ENCODE measurements around the gene MTMR4. TPM values are rescaled to one million over a fixed set of nuclear protein-coding genes. Genes with fewer than 3 reads are reported as not detected.
A peak's percentile ranks its signal among the peaks of the same experiment; 100 is the strongest.
"Not testable (repeated sequence)": the region's sequence is repeated elsewhere in the genome, so short reads cannot be mapped to it uniquely, and the experiment has no call there.

MTMR4 gene
- total RNA-seq, 2 donors from 2014 or later, result 13.9 TPM

GRCh38 chr17:58507123-58507634 lies 7.3 kb downstream of the MTMR4 start:
- Histone ChIP-seq H3K27ac (no peak overlapping the region), H3K4me1 (peaks cover 0 to 4% of the 10 kb centered on the region in 2 donors), H3K36me3 (peaks cover 86% of the 10 kb centered on the region), H3K4me3 (no peak overlapping the region), H3K27me3 (no peaks in the 10 kb centered on the region), H3K9me3 (no peaks in the 10 kb centered on the region)
- DNase-seq (ENCODE audit: low spot score), result no peak
- no peak for TF ChIP-seq CTCF (IDR thresholded peaks at IDR 0.05)

DNA sequence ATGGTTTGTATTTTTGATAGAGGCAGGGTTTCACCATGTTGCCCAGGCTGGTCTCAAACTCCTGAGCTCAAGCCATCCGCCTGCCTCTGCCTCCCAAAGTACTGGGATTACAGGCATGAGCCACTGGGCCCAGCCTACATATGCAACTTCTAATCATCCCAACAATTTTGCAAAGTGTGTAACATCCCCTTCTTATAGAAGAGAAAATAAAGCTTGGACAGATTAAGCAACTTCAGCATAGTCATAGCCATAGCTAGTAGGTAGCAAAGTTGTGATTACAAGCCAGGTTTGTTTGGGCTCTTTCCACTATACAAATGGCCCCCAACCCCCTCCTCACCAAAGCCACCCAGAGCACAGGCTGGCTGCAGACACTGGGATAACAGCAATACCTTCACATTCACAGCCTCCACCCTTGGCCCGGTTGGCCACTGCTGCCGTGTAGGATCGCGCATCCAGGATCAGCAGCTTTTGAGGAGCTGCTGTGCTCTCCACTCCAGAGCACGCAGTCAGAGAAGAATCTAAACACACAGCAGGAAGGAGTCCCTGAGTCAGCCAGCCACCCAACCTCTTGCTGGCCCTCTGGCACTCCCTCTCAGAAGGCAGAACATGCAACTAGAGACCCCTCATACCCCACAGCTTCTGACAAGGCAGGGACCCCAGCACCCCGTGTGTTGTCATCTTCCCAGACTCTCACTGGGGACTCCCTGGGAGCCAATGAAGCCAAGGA lies 7.9 kb downstream of the MTMR4 start:
- Histone ChIP-seq H3K4me1 (peaks cover 0 to 4% of the 10 kb centered on the region in 2 donors), H3K27ac (no peak overlapping the region), H3K4me3 (no peak overlapping the region), H3K9me3 (no peaks in the 10 kb centered on the region), H3K36me3 (peaks cover 91% of the 10 kb centered on the region), H3K27me3 (no peaks in the 10 kb centered on the region)
- TF ChIP-seq CTCF (IDR thresholded peaks at IDR 0.05), result no peak
- no peak for DNase-seq (ENCODE audit: low spot score)

DNA sequence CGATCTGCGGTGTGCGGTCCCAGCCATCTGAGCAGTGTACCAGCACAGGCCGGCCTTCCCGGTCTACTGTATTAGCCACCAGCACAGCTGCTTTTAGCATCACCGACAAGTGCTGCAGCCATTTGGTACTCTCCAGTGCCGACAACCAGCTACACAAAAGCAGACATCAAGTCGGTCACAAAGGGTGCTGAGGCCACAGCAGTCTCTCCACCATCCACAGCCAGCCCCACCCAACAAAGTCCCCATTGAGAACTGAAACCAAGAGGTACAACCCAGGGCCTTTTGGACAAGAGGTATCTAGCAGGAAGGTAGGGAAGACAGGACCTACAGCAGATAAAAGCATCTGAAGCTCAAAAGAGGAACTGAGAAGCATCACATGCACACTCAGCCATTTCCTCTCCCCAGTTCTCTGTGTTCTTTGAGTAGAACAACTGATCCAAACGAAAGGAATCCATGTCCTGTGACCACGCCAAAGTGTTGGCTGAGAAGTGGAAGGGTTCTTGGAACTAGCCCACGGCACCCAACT lies 9.5 kb downstream of the MTMR4 start:
- H3K27ac ChIP-seq, result no peak overlapping the region
- no peak overlapping the region for H3K4me3 ChIP-seq
- H3K27me3 ChIP-seq, result no peaks in the 10 kb centered on the region
- H3K4me1 ChIP-seq, result peaks cover 0 to 4% of the 10 kb centered on the region in 2 donors
- peaks cover 85% of the 10 kb centered on the region for H3K36me3 ChIP-seq
- H3K9me3 ChIP-seq, result no peaks in the 10 kb centered on the region
- DNase-seq (ENCODE audit: low spot score), result peak; percentile 32
- no peak for TF ChIP-seq CTCF (IDR thresholded peaks at IDR 0.05)

- Histone ChIP-seq H3K27me3 (no peaks in the 10 kb centered on the region), H3K9me3 (no peaks in the 10 kb centered on the region), H3K36me3 (peaks cover 75% of the 10 kb centered on the region), H3K27ac (no peak overlapping the region), H3K4me1 (peaks cover 0 to 4% of the 10 kb centered on the region in 2 donors), H3K4me3 (no peak overlapping the region)
- DNase-seq (ENCODE audit: low spot score), result no peak
- TF ChIP-seq CTCF (IDR thresholded peaks at IDR 0.05), result no peak
Measured at GRCh38 chr17:58503866-58504265, 10.6 kb downstream of the MTMR4 start.

GRCh38 chr17:58503134-58503533 lies 11.3 kb downstream of the MTMR4 start:
- peaks cover 68% of the 10 kb centered on the region for H3K36me3 ChIP-seq
- not testable (repeated sequence) for H3K27me3 ChIP-seq

DNA sequence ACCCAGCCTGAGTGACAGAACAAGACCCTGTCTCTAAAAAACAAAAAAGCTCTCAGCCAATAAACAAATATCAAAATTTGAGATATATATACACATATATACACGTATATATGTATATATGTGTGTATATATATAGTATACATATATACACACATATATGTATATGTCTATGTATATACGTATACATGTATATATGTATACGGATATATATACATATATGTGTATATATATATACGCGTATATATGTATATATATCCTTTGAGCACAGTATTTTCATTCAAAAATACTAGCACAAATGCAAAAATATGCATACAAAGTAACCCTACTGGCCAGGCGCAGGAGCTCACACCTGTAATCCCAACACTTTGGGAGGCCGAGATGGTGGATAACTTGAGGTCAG lies 13.0 kb downstream of the MTMR4 start:
- DNase-seq (ENCODE audit: low spot score), result no peak
- Histone ChIP-seq H3K4me3 (no peak overlapping the region), H3K4me1 (no peaks in the 10 kb centered on the region), H3K27ac (no peak overlapping the region), H3K27me3 (no peaks in the 10 kb centered on the region), H3K9me3 (no peaks in the 10 kb centered on the region), H3K36me3 (peaks cover 67% of the 10 kb centered on the region)
- TF ChIP-seq CTCF (IDR thresholded peaks at IDR 0.05), result no peak

More at GRCh38 chr17:58503134-58503533, 11.3 kb downstream of the MTMR4 start:
- H3K27ac ChIP-seq, H3K9me3 ChIP-seq, H3K4me1 ChIP-seq, H3K4me3 ChIP-seq: not testable (repeated sequence)
- peak; percentile 43 for DNase-seq (ENCODE audit: low spot score)
